Activated CD8-positive, alpha-beta memory T cell treated with anti-CD3 and anti-CD28 coated beads for 24 hours (primary cell): ENCODE measurements around the gene TRIM10.

Source experiments
- DNase-seq: peaks from one replicate; pipeline ENCODE4 v3.0.0-alpha.2; 2020

Gene TRIM10, protein sequence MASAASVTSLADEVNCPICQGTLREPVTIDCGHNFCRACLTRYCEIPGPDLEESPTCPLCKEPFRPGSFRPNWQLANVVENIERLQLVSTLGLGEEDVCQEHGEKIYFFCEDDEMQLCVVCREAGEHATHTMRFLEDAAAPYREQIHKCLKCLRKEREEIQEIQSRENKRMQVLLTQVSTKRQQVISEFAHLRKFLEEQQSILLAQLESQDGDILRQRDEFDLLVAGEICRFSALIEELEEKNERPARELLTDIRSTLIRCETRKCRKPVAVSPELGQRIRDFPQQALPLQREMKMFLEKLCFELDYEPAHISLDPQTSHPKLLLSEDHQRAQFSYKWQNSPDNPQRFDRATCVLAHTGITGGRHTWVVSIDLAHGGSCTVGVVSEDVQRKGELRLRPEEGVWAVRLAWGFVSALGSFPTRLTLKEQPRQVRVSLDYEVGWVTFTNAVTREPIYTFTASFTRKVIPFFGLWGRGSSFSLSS

DNA sequence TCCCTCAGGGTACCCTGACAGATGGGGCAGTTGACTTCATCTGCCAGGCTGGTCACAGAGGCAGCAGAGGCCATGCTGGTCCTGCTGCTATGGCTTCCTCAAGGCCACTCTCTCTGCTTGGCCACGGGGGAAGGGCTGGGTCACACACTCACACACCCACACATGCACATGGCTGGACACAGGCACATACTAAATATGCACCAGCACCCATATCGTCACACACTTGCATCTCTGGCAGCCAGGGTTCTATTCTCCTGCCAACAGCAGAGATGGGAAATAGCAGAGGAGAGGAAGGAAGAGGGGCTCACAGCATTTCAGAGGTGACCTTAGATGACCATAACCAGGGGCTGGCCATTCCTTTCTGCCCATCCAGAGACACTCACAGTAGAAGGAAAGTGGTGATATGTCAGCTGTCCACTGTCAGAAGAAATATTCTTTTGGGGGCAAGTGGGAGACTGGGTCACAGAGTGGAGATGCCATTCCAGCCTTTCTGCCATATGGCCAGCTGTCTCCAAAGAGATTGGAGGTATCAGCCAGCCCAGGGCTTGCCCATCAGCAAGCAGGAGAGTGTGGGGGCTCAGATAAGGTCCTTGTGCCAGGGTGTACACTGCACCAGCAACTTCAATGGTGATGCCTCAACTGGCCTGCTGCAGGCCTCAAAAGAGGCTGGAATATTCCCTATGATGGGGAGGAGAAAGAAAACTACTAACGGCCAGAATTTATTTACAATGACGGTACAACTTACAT, at the start of gene TRIM10:
Gene TRIM10, minus strand, starts transcription at position 427 of the 747 bp plus-strand sequence. Its CDS starts 353 bp downstream, at position 74.
- no peak for DNase-seq

DNA sequence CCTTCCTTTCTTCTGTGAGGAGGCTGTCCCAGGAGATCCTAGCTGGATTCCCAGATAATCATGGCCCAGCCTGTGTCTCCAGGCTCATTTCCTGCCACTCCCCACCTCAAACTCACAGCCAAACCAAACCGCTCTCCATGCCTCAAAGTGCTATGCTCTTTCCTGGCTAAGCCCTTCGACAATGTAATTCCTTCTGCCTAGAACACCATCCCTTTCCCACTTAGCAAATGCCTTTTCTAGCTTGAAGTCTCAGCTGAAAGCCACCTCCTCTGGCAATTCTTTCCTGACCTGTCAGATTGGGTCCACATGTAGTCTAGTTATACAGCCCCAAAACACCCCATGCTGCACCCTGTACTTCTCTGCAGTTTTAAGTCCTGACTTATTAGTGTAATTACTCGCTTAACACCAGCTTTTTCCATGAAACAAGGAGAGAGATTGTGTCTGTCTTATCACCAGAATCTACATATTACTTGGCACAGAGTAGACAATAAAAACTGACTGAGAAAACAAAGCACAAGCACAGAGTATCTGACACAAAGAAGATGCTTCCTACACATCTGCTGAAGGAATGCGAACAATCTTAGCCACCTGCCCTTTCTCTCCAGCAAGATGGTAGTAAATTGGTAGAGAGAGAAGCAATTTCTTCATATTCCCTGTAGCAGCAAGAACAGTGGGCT, 46.7 kb upstream of the TRIM10 start:
- DNase-seq = no peak

DNA sequence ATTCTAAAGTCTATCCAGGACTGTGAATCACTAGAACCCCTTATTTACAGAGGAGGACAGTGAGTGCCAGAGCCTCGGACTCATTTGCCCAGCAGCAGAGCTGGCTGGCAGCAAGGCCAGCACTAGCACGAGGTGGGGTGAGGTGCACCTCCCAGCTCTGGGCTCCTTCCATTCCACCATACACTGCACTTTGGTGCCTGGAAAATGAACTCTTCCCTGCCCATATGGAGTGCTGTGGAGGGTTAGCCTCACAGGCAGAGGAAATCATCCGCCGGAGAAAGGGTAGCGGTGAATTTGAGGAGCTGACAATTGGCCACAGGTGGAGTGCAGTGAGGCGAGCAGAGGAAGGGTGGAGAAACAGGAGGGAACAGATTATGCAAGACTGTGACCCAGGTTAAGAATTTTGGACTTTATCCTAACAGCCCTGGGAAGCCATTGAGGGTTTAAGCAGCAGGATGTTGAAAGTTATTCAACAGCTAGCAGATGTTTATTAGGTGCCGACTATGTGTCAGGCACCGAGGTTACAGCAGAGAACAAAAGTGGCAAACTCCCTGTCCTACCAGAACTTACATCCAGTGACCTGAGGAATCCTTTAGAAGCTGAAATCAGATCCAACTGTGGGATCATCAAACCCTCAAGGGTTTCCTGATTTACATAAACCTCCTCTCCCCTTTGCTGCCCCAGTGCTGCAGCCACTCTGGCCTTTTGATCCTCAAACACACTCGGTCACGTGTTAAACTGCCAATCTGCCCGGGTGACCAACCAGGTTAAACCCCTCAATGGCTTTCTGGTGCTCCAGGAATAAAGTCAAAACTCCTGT, 46.0 kb upstream of the TRIM10 start:
- no peak for DNase-seq

DNA sequence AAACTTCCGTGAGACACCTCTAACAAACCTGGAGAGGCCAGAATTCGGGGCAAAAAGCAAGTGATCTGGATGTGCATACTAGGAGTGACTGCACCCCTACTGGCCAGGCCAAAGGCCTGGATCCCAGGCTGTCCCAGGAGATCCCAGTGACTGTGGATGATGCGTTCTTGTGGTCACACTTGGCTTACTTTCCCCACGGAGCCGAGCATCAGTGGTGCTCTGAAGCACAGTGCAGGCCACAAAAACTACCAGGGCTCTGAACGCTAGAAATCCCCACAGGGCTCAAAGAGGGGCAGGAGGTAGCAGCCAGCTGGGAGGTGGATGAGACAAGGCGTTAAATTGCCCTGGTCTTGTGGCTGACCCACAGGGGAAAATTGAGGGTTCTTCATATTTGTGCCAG, 45.1 kb upstream of the TRIM10 start:
- no peak for DNase-seq

DNA sequence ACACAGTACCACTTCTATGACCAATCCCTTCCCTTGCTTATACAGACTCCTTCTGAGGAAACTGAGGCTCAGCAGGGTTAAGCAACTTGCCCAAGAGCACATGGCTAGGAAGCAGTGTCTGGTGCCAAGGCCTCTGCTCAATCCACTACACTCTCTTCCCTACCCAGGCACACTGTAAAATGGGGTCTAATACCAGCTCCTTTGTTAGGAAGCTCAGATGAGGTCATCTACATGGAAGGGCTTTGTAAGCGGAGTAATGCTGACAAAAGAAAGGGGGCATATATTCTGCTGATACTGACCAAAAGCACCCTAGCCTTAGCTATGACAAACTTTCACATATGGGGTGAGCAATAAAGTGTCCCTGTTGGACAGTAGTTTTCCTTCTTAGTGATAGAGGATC, 43.1 kb upstream of the TRIM10 start:
- DNase-seq = no peak

DNA sequence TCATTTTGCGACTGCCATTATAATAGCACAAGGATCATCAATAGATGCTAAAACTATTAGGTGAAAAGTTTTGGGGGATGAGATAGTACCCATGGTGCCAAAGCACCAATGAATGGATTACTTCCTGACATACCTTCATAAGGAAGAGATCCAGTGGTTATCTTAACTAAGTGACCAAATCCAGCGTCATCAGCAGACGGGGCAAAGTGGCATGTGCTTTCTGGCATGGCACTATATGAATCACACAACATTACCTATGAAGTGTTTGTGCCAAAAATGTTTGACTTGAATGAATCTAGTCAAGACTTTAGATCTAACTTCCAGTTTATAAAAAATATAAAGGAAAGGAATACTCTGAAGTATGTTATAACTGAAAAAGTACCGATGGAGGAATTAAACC, 41.4 kb upstream of the TRIM10 start:
- no peak for DNase-seq

DNA sequence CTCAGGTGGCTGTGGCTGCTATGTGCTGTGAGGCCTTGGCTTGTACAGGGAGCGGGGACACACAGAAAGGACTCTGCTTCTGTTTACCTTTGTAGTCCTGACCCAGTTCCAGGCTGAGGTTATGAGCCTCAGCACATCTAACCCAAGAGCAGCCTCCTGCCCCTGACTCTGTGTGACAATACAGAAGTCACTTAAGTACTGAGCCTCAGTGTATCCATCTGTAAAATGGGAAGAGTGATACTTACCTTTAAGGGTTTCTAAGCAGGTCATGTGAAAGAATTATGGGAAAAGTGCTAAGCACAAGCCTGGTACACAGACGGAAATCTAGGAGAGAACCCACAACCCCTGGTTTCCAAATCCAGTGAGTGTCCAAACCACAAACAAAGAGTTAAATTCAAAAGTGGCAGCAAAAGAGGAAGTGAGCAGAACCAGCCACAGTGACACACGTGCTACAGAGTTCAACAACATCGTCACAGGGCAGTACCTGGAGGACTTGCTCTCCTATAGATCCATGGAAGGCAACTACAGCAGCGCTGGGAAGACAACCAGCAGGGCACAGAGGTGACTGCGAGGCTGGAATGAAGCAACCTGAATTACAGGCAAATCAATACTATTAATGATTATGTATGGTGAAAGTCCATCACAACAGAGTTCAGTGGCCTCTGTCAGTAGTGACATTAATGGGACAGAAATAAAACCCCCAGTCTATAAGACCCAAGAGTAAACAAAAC, 39.7 kb upstream of the TRIM10 start:
- no peak for DNase-seq

DNA sequence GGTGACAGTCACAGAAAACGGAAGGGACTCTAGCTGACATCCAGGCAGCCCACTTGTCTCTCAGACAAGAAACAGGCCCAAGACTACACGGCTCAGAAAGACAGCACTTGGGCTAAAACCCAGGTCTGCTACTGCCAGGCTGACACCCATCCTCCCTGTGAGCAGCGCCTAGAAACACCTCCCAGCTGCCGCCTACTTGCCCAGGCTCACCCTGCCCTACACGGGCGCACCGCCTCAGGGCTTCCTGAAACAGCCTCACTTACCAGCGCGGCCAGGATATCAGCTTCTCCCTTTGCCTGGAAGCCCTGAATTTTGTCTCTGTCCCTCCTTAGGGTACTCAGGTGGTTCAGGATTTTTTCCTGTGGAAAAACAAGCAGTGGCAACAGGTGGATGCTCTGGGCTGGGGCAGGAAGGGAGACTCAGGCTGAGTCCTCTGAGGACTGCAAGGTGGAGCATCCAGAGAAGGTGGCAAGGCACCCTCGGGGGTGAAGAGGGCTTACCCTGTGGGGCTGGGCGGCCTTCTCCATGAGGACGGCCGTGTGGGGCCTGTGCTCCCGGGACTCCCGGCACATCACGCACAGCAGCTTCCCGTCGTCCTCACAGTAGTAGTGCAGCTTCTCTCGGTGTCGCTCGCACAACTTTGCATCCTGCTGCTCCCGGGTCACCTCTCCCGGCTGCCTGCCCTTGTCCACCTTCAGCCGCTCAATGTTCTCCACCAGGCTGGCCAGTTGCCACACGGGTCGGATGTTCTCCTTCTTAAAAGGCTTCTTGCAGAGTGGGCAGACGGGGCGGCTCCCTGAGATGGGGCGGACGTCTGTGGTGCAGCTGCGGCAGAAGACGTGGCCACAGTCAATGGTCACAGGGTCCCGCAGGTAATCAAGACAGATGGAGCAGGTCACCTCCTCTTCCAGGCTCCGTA, 37.4 kb upstream of the TRIM10 start:
- no peak for DNase-seq

DNA sequence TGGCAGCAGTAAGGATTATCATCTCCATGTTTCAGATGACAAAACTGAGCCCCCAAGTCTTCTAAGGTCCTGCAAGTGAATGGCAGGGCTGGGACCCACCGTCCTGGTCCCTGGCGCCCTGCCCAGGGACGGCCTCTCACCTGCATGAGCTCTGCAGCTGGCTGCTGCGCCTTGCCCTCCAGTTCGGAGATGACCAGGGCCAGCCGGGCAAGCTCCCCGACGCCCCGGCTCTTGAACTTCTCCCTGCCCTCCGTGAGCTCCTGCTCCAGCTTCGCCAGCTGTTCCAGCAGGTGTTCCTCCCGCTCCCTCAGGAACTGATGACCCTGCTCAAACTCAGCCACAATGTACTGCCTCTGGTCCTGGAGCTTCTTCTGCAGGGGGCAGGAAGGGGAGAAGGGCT, 35.4 kb upstream of the TRIM10 start:
- DNase-seq = no peak

DNA sequence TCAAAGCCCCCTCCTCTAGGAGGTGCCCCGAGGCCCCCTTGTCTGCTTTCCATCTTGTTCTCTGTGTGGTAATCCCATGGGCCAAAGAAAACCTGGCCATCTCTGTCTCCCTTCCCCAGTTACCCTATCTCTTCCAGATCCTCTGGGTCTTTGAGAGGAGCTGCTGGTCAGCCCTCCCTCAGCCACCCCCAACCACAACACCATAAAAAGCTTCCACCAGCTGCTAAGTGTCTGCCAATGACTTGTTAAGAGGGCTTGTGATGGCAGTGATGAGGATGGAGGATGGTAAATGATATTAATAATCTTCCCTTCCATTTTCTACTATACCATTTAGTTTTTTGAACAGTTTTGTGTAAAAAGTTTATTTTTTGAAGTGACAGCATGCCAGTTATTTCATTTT, 34.9 kb upstream of the TRIM10 start:
- DNase-seq = no peak

DNA sequence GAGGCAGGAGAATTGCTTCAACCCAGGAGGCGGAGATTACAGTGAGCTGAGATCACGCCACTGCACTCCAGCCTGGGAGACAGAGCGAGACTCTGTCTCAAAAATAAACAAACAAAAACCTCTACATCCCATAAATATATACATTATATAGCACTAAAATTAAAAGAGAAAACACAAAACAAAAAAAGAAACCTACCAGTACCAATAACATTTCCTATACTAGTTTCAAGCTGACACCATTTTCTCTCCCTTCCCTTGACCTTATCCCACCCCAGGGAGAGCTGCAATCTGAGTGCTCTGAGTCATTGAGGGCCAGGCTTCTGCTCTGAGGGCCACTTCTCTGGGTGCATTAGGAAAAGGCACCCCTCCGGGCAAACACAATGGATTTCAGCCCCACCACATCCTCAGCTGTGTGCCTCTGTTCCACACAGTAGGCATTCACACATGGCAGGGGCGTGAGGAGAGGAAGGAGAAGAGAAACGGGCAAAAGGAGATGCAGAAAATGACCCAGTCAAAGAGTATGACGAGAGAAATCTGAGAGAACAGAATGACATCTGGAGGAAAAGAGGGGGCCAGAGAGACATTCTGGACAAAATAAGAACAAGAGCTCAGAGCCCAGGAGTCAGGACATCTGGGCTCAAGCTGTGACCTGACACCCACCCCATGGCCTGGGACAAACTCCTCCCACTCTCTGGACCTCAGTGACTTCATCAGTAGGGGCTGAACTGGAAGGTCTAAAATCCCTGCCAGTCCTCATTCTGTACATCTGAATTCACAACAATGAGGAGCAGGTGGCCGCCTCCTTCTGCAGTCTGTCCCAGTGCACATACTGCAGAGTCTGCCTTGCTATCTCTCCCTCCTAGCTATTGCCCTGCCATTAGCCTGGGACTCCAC, 34.0 kb upstream of the TRIM10 start:
- DNase-seq = no peak

DNA sequence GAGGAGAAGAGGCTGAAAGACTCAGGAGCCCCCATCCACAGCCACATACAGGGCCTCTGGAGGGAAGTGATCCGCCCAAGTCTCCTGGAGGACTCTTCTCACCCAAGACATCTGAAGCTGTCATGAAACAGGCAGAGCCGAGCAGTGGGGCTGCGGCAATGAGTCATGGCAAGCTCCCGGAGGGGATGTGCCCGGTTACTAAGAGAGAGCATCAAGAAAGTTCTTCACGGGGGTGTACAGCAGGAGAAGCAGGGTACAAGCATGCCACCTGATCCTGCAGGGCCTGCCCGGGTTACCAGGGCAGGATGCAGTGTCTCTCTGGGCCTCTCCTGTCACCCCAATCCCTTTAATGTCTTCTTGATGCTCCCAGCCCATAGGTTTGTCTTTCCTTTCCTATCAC, 31.1 kb upstream of the TRIM10 start:
- DNase-seq = no peak

DNA sequence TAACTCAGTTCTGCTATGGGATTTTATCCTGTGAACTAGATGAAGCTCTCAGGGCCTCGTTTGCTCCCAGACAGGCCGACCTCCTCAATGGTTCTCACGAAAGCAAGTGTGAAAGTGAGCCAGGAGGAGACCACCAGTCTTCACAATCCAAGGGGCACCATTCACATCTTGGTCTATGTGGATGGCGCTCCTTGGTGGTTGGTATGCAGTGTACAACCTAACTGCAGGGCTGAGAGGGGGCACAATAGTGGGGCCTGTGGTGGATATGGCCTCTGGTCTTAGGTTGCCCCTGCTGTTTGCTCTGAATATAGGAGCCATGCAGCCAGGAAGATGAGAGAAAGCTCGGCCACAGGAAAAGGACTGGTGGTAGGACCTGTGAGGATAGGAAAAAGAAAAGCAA, 27.5 kb upstream of the TRIM10 start:
- DNase-seq = no peak

DNA sequence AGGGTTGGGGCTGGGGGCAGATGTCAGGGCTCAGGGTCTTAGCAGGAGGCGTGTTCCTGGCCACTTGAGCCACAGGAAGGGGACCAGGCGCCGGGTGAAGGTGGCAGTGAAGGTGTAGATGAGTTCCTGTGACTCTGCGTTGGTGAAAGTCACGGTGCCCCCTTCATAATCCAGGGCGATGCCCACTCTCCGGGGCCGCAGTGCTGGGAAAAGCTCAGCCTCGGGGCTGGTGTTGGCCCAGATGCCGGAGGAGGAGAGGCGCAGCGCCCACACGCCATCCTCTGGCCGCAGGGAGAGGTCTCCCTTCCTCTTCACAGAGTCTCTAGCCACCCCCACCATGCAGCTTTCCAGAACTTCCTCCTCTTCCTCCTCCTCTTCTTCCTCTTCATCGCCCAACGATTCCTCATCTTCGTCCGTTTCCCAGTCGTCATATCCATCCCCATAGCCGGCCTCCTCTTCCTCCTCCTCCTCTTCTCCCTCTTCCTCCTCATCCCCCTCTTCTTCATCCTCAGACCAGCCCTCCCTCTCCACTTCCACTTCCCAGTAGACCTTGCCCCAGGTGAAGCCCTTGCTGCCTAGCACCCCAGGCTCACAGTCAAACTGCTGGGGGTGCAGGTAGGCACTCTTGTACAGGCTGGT, 25.0 kb upstream of the TRIM10 start:
- no peak for DNase-seq

DNA sequence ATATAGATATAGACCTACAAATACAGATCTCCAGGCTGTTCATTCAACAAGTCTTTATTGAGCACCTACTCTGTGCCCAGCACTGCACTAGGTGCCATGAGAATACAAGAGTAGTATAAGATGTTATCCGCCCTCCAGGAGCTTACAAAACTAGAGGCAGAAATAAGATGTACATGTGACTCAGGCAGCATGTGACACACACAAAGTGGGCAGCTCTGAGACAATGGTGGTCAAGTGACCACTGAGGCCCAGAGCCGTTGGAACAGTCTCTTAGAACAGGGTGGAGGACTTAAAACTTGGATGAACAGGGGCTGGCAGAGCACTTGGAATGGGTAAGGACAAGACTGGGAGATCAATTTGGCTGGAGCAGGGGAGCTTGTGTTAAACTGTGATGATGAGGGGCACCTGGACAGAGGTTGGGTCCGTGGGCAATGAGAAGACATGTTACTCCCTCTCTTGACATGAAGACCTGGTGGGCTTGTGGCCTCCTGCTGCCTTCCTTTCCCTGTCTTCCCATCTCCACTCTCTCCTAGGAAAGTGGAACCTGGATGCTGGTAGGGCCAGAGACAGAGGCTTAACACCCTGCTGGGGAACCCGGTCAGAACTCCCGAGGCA, 23.5 kb upstream of the TRIM10 start:
- no peak for DNase-seq

DNA sequence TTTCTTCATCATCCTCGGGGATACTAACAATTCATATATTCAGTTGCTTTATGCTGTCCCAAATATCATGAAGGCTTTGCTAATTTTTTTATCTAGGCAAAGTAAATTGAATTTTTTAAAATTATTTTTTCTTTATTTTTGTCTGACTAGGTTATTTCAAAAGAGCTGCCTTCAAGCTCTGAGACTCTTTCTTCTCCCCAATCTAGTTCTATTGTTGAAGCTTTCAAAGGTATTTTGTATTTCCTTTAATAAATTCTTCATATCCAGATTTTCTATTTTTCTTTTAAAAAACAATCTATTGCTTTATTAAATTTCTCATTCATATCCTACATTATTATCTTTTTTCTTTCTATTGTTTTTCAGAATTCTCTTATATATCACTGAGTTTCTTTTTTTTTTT, 19.1 kb upstream of the TRIM10 start:
- DNase-seq = no peak

DNA sequence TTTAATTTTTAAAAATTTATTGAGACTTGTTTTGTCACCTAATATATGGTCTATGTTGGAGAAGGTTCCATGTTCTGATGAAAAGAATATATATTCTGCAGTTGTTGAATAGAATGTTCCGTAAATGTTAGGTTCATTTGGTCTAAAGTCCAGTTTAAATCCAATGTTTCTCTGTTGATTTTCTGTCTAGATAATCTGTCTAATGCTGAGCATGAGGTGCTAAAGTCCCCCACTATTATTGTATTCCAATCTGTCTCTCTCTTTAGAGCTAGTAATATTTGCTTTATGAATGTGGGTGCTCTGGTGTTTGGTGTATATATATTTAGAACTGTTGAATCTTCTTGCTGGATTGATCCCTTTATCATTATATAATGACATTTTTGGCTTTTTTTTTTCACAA, 17.8 kb upstream of the TRIM10 start:
- DNase-seq = no peak

DNA sequence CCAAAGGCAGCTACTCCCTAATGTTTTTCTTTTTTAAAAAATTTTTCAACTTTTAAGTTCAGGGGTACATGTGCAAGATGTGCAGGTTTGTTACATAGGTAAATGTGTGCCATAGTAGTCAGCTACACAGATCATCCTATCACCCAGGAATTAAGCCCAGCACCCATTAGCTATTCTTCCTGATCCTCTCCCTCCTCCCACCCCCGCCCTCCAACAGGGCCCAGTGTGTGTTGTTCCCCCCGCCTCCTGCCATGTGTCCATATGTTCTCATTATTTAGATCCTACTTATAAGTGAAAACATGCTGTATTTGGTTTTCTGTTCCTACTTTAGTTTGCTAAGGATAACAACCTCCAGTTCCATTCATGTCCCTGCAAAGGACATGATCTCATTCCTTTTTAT, 14.8 kb upstream of the TRIM10 start:
- no peak for DNase-seq

DNA sequence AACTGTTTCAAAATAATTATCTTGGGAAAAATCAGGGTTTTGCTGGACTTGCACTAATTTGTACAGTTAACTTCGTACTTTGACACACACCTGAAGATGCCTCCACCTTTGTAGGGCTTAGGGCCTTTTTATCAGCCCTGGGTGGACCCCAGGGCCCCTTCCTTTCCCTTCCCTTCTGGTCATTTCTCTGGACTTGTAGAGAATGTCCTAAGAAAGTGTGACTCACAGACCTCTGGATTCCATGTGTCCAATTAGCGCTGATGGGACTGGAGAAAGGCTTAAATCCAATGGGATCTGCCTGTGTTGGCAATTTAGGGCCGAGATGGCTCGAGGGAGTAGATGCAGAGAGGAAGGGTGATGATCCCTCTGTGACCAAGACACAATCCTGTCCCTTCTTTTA, 11.7 kb upstream of the TRIM10 start:
- no peak for DNase-seq
